Stimulated activated naive CD4-positive, alpha-beta T cell treated with Interleukin-2 at 50 U/mL for 16 hours (primary cell): ENCODE measurements around the gene EIF2S3B.

Experiments
- DNase-seq: peaks from one replicate; lab custom pipeline; 2025; lab: John Stamatoyannopoulos, UW

Gene EIF2S3B

GRCh38 chr12:10554756-10555481 is 49.2 kb downstream of the EIF2S3B start:
- DNase-seq: no peak

GRCh38 chr12:10557329-10557728 is 51.6 kb downstream of the EIF2S3B start:
- DNase-seq: no peak

GRCh38 chr12:10557766-10558165 is 52.1 kb downstream of the EIF2S3B start:
- DNase-seq: no peak
